Fibroblast of skin of left biceps (primary cell): Measurements from ENCODE around the gene SIGLEC5.

Experiments
- DNase-seq, 2 experiments: peaks; one replicate each; pipeline ENCODE4 v3.0.0-alpha.2; 2013; ENCODE audit warnings: low read depth in 2 of 2

Gene SIGLEC5

GRCh38 chr19:51627491-51628138 lies 2.6 kb downstream of the SIGLEC5 start:
- DNase-seq = no peak

GRCh38 chr19:51626675-51627074 lies 3.5 kb downstream of the SIGLEC5 start:
- DNase-seq = no peak

- no peak for DNase-seq
Observed at GRCh38 chr19:51621178-51621577, 9.0 kb downstream of the SIGLEC5 start.

- DNase-seq = no peak
Observed at GRCh38 chr19:51615991-51616390, 14.2 kb downstream of the SIGLEC5 start.

GRCh38 chr19:51614789-51615188 lies 15.4 kb downstream of the SIGLEC5 start:
- DNase-seq = no peak

GRCh38 chr19:51610576-51610975 lies 19.6 kb downstream of the SIGLEC5 start:
- no peak for DNase-seq

- peak; percentile 17 for DNase-seq
Observed at GRCh38 chr19:51607920-51608562, 22.2 kb downstream of the SIGLEC5 start.

- no peak for DNase-seq
Observed at GRCh38 chr19:51607077-51607476, 23.1 kb downstream of the SIGLEC5 start.

- no peak for DNase-seq
Observed at GRCh38 chr19:51602189-51602854, 27.9 kb downstream of the SIGLEC5 start.

- DNase-seq = no peak
Observed at GRCh38 chr19:51600940-51601580, 29.1 kb downstream of the SIGLEC5 start.

GRCh38 chr19:51599084-51599483 lies 31.1 kb downstream of the SIGLEC5 start:
- no peak for DNase-seq

GRCh38 chr19:51598159-51598915 lies 31.9 kb downstream of the SIGLEC5 start:
- DNase-seq = no peak

- no peak for DNase-seq
Observed at GRCh38 chr19:51595190-51596175, 34.7 kb downstream of the SIGLEC5 start.

GRCh38 chr19:51594774-51595109 lies 35.5 kb downstream of the SIGLEC5 start:
- DNase-seq = no peak

GRCh38 chr19:51593969-51594773 lies 36.0 kb downstream of the SIGLEC5 start:
- peak; percentile 89 to 90 for DNase-seq

- DNase-seq = no peak
Observed at GRCh38 chr19:51593138-51593890, 36.9 kb downstream of the SIGLEC5 start.

GRCh38 chr19:51592521-51592920 lies 37.7 kb downstream of the SIGLEC5 start:
- no peak for DNase-seq

GRCh38 chr19:51590441-51590840 lies 39.8 kb downstream of the SIGLEC5 start:
- DNase-seq = no peak

- DNase-seq = no peak
Observed at GRCh38 chr19:51589511-51589910, 40.7 kb downstream of the SIGLEC5 start.
